ENCODE results near the gene DNAI1. TPM values are rescaled to one million over a fixed set of nuclear protein-coding genes. Genes with fewer than 3 reads are reported as not detected.
"Not testable (repeated sequence)": the region's sequence is repeated elsewhere in the genome, so short reads cannot be mapped to it uniquely, and the experiment has no call there.

The DNAI1 gene
- total RNA-seq, 4 donors from 2014 or later: not detected

DNA sequence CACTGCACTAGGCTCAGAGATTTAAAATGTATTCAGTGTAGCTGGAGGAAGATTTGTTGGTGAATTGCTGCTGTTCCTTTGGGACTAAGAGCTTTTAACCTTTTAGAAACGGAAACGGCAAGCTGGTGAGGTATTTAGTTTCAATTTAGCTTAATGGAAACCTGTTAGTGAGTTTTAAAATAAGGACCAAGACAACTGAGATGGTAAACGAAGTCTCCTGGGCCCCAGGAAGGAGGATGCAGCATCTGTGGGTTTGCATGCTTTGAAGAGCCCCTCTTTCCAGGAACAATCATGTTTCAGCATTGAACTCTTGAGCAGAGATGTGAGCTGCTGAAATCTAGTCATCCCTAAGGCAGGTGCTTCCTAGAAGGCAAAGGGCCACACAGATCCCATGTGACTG, 16.5 kb downstream of the DNAI1 start:
- no peak for DNase-seq (ENCODE audit: low spot score)
- no peak for ATAC-seq (ENCODE audit: low FRiP score)
- TF ChIP-seq, protein P1, sequence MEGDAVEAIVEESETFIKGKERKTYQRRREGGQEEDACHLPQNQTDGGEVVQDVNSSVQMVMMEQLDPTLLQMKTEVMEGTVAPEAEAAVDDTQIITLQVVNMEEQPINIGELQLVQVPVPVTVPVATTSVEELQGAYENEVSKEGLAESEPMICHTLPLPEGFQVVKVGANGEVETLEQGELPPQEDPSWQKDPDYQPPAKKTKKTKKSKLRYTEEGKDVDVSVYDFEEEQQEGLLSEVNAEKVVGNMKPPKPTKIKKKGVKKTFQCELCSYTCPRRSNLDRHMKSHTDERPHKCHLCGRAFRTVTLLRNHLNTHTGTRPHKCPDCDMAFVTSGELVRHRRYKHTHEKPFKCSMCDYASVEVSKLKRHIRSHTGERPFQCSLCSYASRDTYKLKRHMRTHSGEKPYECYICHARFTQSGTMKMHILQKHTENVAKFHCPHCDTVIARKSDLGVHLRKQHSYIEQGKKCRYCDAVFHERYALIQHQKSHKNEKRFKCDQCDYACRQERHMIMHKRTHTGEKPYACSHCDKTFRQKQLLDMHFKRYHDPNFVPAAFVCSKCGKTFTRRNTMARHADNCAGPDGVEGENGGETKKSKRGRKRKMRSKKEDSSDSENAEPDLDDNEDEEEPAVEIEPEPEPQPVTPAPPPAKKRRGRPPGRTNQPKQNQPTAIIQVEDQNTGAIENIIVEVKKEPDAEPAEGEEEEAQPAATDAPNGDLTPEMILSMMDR (IDR thresholded peaks at IDR 0.05): no peak

DNA sequence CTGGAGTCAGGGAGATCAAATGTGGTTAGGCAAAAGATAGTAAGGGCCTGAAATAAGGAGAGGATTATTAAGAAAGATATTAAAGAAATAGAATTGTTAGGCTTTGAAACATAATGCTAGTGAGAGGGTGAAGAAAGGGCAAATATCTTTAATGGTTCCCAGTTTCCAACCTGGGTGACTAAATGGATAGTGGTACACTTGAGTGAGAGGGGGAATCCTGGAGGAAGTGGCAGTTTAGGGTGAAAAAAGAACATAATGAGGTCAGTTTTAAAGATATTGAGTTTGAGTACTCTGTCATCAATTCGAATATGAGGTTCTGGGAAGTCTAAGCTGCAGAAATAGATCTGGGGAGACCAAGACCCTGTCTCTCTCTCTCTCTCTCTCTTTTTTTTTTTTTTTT, 18.9 kb downstream of the DNAI1 start:
- no peak for DNase-seq (ENCODE audit: low spot score)
- TF ChIP-seq, protein P1 (IDR thresholded peaks at IDR 0.05): no peak
- ATAC-seq (ENCODE audit: low FRiP score): no peak

DNA sequence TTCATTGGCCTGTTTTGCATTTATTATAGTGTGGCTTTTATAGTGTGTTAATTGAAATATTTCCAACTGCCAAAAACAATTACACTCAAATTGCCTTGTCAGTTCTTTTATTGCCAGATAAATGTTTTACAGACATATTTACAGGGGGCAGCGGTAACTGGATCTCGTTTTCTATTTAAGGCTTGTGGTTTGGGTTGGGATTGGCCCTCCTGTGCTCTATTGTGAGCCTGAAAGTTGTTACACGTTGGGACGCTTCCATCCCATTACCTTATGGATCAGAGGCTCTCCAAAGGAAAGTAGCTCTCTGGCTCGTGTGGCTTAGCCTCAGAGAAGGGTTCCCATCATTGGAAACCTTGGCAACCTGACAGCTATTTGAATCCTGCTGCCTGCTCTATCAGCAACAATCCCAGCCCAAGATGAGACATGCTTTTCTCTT, 20.8 kb downstream of the DNAI1 start:
- DNase-seq (ENCODE audit: low spot score) (no peak), ATAC-seq (ENCODE audit: low FRiP score) (no peak)
- TF ChIP-seq, protein P1 (IDR thresholded peaks at IDR 0.05): no peak

DNA sequence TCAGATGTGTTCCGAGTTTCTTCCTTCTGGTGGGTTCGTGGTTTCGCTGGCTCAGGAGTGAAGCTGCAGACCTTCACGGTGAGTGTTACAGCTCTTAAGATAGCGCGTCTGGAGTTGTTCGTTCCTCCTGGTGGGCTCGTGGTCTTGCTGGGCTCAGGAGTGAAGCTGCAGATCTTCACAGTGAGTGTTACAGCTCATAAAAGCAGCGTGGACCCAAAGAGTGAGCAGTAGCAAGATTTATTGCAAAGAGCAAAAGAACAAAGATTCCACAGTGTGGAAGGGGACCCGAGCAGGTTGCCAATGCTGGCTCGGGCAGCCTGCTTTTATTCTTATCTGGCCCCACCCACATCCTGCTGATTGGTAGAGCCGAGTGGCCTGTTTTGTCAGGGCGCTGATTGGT, 23.0 kb downstream of the DNAI1 start:
- not testable (repeated sequence) for DNase-seq (ENCODE audit: low spot score); ATAC-seq (ENCODE audit: low FRiP score)

DNA sequence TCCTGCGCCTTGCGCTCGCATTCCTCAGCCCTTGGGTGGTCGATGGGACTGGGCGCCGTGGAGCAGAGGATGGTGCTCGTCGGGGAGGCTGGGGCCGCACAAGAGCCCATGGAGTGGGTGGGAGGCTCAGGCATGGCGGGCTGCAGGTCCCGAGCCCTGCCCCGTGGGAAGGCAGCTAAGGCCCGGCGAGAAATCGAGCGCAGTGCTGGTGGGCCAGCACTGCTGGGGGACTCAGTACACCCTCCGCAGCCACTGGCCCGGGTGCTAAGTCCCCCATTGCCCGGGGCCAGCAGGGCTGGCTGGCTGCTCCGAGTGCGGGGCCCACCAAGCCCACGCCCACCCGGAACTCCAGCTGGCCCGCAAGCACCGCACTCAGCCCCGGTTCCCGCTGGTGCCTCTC, 24.1 kb downstream of the DNAI1 start:
- not testable (repeated sequence) for ATAC-seq (ENCODE audit: low FRiP score); DNase-seq (ENCODE audit: low spot score)

DNA sequence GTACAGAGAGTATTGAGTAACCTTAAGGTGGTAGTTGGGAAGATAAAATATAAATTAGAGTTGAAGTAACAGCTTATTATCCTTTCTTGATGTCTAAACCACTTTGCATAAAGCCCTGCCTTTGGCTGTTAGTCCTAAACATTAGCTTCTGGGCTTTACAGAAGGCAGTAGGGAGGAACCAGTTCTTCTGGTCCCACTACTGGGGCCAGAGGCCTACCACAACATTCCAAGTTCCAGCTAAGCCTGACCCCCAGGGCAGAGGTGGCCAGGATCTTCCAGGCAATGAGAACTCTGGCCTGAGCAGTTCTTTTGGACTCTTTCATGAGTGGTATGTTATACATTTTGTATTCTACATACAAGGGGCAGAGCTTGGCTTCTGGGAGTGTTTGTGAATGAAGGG, 26.1 kb downstream of the DNAI1 start:
- DNase-seq (ENCODE audit: low spot score) (no peak), ATAC-seq (ENCODE audit: low FRiP score) (no peak)
- TF ChIP-seq, protein P1 (IDR thresholded peaks at IDR 0.05): no peak

DNA sequence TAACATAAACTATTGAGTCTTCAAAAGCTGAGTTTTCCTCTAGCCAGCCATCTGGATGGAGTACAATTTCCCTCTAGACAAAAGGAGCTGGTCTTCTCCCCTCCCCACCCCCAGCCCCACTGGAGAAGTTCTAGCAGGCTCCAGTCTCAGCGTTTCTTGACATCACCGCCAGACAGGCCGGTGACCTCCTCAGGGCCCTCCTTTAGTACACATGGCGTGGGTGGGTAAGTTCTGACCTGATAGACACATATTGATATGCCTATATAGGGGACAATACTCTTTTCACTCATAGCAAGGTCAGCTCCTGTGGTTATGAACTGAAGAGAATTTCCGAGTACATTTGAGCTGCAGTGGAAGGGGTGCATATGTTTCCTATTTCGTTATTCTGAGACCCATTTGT, 27.2 kb downstream of the DNAI1 start:
- TF ChIP-seq, protein P1 (IDR thresholded peaks at IDR 0.05): no peak
- ATAC-seq (ENCODE audit: low FRiP score): no peak
- DNase-seq (ENCODE audit: low spot score): no peak

DNA sequence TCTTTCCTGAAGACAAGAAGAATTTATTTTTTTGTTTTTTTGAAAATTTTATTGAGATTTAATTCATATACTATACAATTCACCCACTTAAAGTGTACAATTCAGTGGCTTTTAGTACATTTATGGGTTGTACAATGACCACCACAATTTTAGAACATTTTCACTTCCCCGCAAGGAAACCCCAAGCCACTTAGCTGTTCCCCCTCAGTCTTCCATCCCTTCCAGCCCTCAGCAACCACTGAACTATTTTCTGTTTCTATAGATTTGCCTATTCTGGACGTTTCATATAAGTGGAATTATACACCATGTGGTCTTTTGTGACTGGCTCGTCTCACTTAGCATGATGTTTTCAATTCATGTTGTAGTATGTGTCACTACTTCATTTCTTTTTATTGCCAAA, 28.0 kb downstream of the DNAI1 start:
- DNase-seq (ENCODE audit: low spot score) (no peak), ATAC-seq (ENCODE audit: low FRiP score) (no peak)
- TF ChIP-seq, protein P1 (IDR thresholded peaks at IDR 0.05): no peak
